SK-N-SH treated with all-trans-retinoic acid at 6 μM for 48 hours (cell line): Measurements from ENCODE around the gene PDIA5.

Experiments used
- ARNTL ChIP-seq: fragments of 450-650 bp; formaldehyde crosslinking; IDR thresholded peaks from 2 replicates; pipeline ENCODE4 v1.5.0; 2020; ENCODE audit warnings: low read depth, mild to moderate bottlenecking, moderate library complexity, borderline replicate concordance
- ISL1 ChIP-seq: fragments of 250-450 bp; sonication (Bioruptor Pico); IDR thresholded peaks from 2 replicates; pipeline ENCODE4 v2.1.2; 2022; ENCODE audit warnings: mild to moderate bottlenecking, moderate library complexity
- POU6F1 ChIP-seq: fragments of 250-450 bp; sonication (Bioruptor Pico); IDR thresholded peaks from 2 replicates; pipeline ENCODE4 v1.8.0; 2021; ENCODE audit warnings: low read depth, mild to moderate bottlenecking, moderate library complexity, borderline replicate concordance
- PPARA ChIP-seq: fragments of 250-450 bp; sonication (Bioruptor Pico); IDR thresholded peaks from 2 replicates; pipeline ENCODE4 v1.5.0; 2020; ENCODE audit warnings: mild to moderate bottlenecking, borderline replicate concordance
- TCF4 ChIP-seq: fragments of 250-450 bp; sonication (Bioruptor Pico); IDR thresholded peaks from 2 replicates; pipeline ENCODE4 v1.8.0; 2021; ENCODE audit warnings: mild to moderate bottlenecking, moderate library complexity, borderline replicate concordance
- ZFP30 ChIP-seq: fragments of 450-650 bp; formaldehyde crosslinking; IDR thresholded peaks from 2 replicates; pipeline ENCODE4 v1.5.0; 2022; ENCODE audit warnings: mild to moderate bottlenecking, moderate library complexity
- TF ChIP-seq, protein P1 (sequence below): fragments of 250-450 bp; sonication (Bioruptor Pico); IDR thresholded peaks from 2 replicates; pipeline ENCODE4 v1.8.0; 2020; ENCODE audit warnings: mild to moderate bottlenecking, moderate library complexity, borderline replicate concordance

GRCh38 chr3:123032057-123032456, 34.8 kb upstream of the PDIA5 start:
- TF ChIP-seq ISL1 (CRISPR knock-in tag) (no peak), ARNTL (CRISPR knock-in tag) (no peak), ZFP30 (CRISPR knock-in tag) (no peak), TCF4 (CRISPR knock-in tag) (no peak), PPARA (CRISPR knock-in tag) (no peak), POU6F1 (no peak)
- TF ChIP-seq, protein P1, sequence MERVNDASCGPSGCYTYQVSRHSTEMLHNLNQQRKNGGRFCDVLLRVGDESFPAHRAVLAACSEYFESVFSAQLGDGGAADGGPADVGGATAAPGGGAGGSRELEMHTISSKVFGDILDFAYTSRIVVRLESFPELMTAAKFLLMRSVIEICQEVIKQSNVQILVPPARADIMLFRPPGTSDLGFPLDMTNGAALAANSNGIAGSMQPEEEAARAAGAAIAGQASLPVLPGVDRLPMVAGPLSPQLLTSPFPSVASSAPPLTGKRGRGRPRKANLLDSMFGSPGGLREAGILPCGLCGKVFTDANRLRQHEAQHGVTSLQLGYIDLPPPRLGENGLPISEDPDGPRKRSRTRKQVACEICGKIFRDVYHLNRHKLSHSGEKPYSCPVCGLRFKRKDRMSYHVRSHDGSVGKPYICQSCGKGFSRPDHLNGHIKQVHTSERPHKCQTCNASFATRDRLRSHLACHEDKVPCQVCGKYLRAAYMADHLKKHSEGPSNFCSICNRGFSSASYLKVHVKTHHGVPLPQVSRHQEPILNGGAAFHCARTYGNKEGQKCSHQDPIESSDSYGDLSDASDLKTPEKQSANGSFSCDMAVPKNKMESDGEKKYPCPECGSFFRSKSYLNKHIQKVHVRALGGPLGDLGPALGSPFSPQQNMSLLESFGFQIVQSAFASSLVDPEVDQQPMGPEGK (CRISPR knock-in tag) = no peak
